NCI-H524 treated with DMSO at 0.1 percent for 48 hours (cell line): ENCODE measurements around the gene PDE9A.

Source experiments
- DNase-seq: peaks from one replicate; lab custom pipeline; 2025; lab: John Stamatoyannopoulos, UW

The PDE9A gene

DNA sequence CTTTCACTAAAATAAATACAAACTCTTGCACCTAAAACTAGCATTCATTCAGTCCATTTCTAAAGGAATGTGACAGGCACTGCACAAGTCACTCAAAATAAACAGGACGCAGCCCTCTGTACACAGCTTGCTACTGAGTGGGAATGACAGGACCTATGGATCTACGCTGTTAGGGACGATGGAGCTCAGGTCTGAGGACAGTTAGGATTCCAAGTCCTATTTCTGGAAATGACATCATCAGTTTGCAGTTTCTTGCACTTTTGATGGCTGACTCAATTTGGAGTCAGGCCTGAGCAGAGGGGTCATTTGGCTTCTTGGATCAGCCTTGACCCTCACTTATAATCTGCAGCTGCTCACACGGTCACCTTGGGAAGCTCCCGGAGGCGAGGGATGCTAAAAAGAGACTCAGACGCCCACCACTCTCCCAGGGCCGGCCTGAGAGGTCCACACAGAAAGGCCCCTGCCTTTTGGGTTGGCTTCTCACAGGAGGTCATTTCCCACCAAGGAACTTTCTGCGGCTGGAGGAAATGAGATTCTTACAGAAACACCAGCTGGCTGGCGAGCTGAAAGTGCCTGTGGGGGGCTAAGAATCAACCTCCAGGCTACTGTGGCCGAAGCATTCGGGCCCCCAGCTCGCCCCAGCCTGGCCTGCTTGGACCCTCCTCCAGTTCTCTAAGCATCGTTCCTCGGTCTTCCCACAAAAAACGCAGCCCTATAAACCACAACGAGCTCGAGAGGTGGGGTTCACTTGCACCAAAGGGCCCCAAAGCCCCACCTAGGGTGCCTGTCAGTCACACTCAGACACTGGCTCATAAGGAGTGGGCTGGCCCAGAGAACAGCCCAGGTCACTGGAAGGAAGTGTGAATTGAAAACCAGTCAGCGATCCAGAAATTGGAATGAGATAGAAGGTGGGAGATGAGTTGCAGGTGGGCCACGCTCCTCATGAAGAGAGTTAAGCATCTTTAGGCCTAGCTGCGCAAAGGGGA, 8.9 kb upstream of the PDE9A start:
- no peak for DNase-seq

GRCh38 chr21:42645211-42646075, 8.0 kb upstream of the PDE9A start:
- no peak for DNase-seq

DNA sequence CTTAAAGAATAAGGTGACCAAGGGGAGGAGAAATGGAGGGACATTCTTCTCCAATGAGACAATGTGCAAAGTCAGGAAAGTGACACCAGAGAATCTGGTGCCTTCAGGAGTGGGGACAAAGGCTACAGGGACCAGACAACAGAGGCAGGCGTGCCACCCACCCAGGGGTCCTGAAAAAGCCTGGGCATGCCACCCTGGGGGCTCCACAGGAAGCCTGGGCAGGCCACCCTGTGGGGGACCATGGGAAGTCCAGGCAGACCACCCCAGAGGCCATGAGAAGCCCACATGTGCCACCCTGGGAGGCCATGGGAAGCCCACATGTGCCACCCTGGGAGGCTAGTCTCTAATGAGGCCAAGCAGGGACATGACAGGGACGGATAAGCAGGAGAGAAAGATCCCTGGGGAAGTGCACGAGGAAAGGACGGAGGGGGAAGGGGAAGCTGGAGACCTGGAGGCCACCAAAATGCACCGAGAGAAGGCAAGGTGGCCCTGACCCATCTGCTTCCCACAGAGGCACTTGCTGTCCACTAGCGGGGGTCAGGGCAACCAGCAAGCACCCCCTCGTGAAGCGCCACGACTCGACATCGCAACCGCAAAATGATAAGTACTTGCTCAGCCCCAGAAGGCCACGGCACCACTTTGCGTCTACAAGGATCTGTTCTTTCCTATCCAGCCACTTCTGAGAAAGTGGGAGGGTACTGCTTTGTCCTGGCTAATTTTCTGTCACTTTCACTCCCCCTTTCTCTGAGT, 7.2 kb upstream of the PDE9A start:
- no peak for DNase-seq

DNA sequence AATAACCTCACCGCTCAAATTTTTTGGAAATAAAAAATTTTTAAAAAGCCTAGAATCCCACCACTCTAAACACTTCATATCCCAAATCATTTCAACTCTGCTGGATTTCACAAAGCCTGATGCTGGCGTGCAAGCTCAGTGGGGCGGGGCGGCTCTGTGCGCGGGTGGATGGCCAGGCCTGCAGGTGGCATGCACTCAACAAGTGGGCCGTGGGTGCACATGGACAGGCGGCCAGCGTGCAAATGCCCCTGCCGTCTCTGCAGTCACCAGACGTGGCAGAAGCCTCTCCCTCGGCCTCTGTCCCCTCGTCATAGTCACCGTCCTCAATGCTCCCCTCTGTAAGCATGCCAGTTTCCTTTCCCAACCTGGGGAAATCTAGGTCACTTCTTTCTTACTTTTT, 6.6 kb upstream of the PDE9A start:
- DNase-seq = no peak

DNA sequence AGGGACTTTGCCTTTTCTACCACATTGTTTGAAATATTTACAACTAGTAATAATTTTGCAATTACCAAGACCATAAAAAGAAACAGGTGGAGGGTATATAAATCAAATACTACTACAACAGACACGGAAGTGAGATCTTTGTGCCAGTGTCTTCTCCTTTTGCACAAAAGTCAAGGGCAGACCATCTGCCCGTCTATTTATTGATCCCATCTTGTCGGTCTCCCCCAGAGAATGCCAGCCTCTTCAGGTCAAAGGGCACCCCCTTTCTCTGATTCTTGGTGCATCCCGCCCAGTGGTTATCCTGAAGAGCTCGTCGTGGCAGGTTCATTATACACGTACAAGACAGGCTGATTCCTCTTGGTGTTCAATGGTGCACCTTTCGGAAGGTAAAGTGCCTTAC, 4.8 kb upstream of the PDE9A start:
- no peak for DNase-seq

DNA sequence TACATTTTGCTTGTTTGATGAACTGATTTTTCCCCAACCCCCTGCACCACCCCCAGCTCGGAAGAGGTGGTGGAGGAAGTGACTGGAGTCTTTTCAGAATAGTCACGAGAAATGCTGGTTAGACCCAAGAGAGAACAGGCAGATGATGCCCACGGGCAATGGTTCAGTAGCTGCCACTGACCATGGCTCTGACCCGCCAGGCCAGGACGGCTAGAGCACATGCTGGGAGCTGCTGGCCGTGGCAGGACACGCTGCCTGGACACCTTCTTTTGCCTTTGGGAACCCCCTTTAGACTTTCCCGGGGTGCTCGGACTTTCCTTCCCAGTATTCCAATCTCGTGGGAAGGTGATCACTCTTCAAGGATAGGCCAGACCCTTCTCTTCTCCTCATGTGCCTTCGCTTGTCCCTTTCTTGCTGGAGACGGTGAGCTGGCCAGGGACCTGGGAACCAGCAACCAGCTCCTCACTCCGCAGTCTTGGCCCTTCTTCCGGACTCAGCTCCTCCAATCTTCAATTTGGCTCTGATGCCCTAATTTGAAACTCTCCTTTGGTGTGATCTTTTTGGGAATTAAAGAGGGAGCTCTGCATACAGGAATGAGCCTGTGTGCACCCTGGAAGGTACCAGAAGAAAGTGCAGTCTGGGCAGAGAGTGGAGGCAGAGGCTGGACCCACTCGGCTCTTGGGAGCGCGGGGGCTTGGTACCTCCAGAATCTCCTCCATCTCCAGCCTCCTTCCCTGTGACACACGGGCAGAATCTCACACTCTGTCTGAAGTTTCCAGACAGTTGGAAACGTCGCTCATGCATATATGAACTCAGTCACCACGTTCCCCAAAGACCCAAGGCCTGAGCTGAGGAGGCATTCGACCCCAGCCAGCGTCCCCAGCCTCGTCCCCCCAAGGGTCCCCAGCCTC, 4.0 kb upstream of the PDE9A start:
- DNase-seq = no peak

DNA sequence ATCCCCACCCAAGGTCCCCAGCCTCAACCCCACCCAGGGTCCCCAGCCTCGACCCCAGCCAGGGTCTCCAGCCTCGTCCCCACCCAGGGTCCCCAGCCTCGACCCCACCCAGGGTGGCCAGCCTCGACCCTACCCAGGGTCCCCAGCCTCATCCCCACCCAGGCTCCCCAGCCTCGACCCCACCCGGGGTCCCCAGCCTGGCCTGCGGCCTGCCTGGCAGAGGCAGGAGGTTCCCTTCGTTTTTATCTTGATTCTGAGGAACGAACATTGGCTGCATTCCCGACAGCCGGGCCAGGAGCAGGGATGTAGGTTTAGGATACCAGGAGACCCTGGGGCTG, 3.4 kb upstream of the PDE9A start:
- DNase-seq = no peak

- no peak for DNase-seq
These were observed 2.7 kb upstream of the PDE9A start for GRCh38 chr21:42650441-42651421.

- DNase-seq = peak; percentile 86
These were observed 1.7 kb upstream of the PDE9A start for GRCh38 chr21:42651515-42652401.

GRCh38 chr21:42652527-42653230, 742 bp upstream of the PDE9A start:
- peak; percentile 63 for DNase-seq

DNA sequence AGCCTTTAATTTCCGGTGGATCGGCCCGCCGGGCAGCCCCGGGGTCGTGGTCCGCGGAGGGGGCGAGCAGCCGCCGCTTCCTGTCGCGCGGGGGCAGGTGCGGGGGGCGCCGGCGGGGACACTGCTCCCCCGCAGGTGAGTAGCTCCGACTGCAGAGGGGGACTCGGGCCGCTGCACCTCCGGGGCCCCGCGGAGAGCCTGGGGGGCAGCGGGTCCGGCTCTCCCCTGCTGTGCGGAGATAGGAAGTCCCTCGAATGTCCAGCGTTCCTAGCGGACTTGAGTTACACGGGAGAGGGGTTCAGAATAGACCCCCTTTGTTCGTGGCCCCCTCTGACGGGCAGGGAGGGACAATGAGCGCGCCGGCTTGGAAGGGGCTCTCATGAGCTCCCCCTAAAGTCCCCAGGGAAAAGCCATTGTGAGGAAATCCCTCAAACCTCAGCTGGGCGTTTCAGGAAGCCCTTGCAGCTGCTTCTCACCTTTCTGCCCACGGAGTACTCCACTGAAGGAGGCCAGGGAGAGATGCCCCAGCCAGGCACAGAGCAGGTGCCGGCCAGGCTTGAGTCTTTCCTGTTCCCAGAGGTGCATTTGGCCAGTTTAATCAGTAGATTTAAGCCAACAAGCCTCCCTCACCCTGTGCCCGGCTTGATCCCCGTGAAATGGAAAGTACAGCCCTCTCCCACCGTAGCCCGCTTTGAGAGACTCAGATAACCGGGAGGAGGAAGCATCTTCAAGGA, 925 bp downstream of the PDE9A start:
- peak; percentile 53 for DNase-seq

- no peak for DNase-seq
These were observed 1.7 kb downstream of the PDE9A start for GRCh38 chr21:42654913-42655795.

- no peak for DNase-seq
These were observed 2.7 kb downstream of the PDE9A start for GRCh38 chr21:42655796-42656770.

DNA sequence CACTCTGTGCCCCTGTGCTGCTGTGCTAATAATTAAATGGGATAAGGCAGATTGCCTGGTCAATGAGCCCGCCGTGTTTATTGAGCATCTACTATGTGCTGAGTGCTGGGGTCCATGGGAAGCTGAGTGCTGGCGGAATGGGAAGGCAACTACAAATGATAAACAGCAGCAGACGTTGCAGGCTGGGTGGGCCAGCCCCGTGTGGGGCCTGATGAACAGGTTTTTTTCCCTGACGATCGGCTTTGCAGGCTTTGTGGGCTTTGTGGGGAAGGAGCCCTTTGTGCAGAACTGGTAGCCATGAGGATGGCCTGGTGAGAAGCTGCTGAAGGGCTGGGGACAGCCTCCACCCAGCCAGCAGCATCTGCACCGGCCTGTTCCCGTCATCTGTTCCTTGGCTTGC, 3.5 kb downstream of the PDE9A start:
- no peak for DNase-seq

GRCh38 chr21:42657676-42658319, 4.4 kb downstream of the PDE9A start:
- no peak for DNase-seq
